Fibroblast of mammary gland (primary cell): ENCODE measurements around the gene G3BP1.

ENCODE experiments used
- DNase-seq: peaks from one replicate; pipeline ENCODE4 v3.0.0-alpha.2; 2010; ENCODE audit warnings: low read depth
- H3K4me3 ChIP-seq: 2 replicates; pipeline ENCODE4 v1.5.1; 2011; ENCODE audit warnings: low read depth, mild to moderate bottlenecking, low read length, moderate library complexity; ENCODE audit not compliant: control insufficient read depth
- TF ChIP-seq, protein P1 (sequence below): conservative IDR thresholded peaks from 2 replicates; pipeline ENCODE4 v1.5.1; 2011; ENCODE audit warnings: low read depth, low read length, inconsistent platforms; ENCODE audit not compliant: control insufficient read depth, insufficient read depth

Gene G3BP1

DNA sequence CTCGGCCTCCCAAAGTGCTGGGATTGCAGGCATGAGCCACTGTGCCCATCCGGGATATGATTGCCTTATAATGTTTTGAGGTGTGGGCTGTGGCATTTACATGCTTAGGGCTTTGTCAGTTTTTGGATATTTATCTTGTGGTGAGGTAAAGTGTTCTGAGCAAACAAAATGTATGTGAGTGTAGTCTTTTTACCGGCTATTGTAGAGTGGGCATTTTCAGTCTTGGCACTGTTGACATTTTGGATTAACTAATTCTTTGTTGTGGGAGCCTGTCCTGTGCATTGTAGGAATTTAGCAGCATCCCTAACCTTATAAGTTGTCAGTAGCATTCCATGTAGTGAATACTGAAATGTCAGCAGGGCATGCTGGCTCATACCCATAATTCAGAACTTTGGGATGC is 21.6 kb downstream of the G3BP1 start:
- TF ChIP-seq, protein P1, sequence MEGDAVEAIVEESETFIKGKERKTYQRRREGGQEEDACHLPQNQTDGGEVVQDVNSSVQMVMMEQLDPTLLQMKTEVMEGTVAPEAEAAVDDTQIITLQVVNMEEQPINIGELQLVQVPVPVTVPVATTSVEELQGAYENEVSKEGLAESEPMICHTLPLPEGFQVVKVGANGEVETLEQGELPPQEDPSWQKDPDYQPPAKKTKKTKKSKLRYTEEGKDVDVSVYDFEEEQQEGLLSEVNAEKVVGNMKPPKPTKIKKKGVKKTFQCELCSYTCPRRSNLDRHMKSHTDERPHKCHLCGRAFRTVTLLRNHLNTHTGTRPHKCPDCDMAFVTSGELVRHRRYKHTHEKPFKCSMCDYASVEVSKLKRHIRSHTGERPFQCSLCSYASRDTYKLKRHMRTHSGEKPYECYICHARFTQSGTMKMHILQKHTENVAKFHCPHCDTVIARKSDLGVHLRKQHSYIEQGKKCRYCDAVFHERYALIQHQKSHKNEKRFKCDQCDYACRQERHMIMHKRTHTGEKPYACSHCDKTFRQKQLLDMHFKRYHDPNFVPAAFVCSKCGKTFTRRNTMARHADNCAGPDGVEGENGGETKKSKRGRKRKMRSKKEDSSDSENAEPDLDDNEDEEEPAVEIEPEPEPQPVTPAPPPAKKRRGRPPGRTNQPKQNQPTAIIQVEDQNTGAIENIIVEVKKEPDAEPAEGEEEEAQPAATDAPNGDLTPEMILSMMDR: no peak

DNA sequence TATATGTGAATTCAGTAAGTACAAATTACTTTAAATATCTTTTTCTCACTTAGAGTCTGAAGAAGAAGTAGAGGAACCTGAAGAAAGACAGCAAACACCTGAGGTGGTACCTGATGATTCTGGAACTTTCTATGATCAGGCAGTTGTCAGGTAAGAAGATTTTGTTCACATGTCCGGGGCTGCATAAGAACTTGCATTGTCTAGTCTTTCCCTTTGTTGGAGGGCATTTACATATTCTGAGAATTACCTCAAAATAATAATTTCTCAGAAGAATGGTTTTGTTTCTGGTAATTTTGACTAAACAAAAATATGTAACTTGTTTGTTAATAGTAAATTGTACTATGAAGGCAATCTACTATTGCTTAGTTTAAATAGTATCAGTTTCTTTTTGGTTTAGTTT is 23.7 kb downstream of the G3BP1 start:
- TF ChIP-seq, protein P1: no peak
- no peak overlapping the region for H3K4me3 ChIP-seq
- no peak for DNase-seq

More for the DNA sequence above, 21.6 kb downstream of the G3BP1 start:
- H3K4me3 ChIP-seq: no peak overlapping the region
- no peak for DNase-seq

DNA sequence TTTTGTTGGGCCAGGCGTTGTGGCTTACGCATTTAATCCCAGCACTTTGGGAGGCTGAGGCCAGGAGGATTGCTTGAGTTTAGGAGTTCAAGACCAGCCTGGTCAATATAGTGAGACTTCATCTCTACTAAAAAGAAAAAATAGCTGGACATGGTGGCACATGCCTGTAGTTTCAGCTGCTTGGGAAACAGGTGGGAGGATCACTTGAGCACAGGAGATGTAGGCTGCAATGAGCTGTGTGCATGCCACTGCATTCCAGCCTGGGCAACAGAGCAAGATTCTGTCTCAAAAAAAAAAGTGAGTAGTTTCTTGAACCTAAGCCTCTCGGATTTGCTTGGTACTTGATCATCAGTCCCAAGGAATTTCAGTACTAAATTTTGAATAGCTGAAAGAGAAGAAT is 26.9 kb downstream of the G3BP1 start:
- no peak for DNase-seq
- H3K4me3 ChIP-seq: no peak overlapping the region
- TF ChIP-seq, protein P1: no peak

DNA sequence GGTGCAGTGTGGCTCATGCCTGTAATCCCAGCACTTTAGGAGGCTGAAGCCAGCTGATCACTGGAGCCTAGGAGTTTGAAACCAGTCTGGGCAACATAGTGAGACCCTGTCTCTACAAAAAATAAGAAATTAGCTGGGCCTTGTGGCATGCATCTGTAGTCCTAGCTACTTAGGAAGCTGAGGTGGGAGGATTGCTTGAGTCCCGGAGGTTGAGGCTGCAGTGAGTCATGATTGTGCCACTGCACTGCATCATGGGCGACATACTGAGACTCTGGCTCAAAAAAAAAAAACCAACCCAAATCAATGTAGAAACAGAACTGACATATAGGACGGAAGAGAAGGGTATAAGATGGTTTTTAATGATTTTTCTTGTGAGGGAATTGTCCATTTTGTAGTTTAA is 27.7 kb downstream of the G3BP1 start:
- peak; percentile 63 for DNase-seq
- no peak overlapping the region for H3K4me3 ChIP-seq
- TF ChIP-seq, protein P1: no peak

DNA sequence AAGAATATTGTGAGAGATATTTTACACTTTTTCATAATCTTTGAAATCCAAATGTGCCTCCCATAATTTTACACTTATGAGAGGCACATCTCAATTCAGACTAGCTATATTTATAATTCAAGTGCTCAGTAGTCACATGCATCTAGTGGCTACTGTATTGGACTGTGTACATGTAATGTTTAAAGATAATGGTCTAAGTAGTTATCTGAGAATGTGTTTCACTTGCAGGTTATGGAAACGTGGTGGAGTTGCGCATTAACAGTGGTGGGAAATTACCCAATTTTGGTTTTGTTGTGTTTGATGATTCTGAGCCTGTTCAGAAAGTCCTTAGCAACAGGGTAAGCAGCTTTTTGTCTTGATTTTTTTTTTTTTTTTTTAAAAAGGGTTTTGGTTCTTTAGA is 28.8 kb downstream of the G3BP1 start:
- TF ChIP-seq, protein P1: no peak
- no peak overlapping the region for H3K4me3 ChIP-seq
- DNase-seq: no peak

DNA sequence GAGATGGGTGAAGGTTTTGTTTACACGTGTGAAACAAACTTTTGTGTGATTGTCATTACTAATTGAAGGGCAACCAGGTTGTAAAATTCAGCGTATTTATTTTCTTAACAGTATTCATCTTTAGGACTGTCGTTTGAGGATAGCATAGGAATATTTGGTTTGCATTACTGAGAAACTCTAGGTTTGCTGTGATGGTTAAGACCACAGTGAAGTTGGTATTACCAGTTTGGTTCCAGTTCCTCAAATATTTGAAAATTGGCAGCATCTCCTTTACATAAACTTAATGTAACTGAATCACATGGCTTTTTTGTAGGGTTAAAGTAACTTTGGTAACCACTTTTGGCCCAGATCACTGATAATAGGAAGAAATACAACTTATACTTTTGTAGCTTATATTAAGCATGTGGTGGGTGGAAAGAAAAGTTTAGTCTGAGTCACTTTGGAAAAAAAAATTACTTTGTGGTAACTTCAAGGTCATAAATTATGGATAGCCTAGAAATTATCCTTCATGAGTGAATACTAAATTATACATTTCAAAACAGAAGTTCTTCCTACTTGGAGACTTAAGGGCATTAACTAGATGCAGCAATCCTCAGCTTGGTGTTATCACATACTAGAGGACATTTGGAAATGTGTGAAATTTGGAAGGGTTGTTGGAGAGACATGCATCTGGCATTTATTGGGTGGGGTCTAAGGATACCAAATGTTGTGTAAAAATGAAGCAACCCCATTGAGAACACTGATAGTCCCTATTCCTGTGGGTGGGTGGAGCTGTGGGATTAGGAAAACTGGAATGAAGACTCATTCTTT is 33.9 kb downstream of the G3BP1 start:
- TF ChIP-seq, protein P1: no peak
- DNase-seq: peak; percentile 92
- H3K4me3 ChIP-seq: no peak overlapping the region

DNA sequence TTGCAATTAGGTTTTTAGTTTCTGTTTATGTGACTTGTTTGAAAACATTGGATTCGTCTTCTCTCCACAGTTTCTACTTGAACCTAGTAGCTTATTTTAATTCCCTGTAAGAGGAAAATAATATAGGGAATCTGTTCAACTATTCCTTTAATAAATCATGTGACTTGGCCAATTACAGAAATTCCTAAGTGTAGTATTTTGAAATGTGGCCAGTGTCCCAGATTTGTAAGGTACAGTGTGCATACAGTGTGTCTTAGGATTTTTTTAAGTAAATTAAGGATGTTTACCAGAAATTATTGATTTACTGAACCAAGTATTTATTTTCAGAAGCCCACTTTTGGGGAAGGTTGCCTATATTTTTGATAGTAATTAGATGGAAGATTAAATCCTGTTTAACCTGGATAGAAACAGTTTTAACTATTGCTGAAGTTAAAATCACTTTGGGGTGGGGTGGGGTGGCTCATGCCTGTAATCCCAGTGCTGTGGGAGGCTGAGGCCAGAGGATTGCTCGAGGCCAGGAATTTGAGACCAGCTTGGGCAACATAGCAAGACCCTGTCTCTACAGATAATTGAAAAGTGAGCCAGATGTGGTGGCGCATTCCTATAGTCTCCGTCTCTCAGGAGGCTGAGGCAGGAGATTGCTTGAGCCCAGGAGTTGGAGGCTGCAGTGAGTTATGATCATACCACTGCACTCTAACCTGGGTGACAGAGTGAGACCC is 36.9 kb downstream of the G3BP1 start:
- H3K4me3 ChIP-seq: no peak overlapping the region
- no peak for DNase-seq
- TF ChIP-seq, protein P1: no peak
